Activated T-helper 1 cell treated with anti-CD3 and anti-CD28 coated beads, Interleukin-2, amount 50 U/mL, for 16 hours (primary cell): ENCODE results near the gene C4BPB.

Experiments used
- DNase-seq, 2 donors: peaks; one replicate each; pipeline ENCODE4 v3.0.0-alpha.2; 2020; ENCODE audit warnings: low read depth in 1 of 2, low spot score in 1 of 2

Gene C4BPB

GRCh38 chr1:207139616-207140015 lies 51.0 kb downstream of the C4BPB start:
- DNase-seq = no peak

- no peak for DNase-seq
Measured at GRCh38 chr1:207140536-207140935, 51.9 kb downstream of the C4BPB start.

GRCh38 chr1:207145401-207146058 lies 56.9 kb downstream of the C4BPB start:
- DNase-seq = no peak
